ENCODE data around the gene TNS4. TPM values are rescaled to one million over a fixed set of nuclear protein-coding genes. Genes with fewer than 3 reads are reported as not detected.

The TNS4 gene
- total and polyA plus RNA-seq, 2 donors (not counting 1 experiment from before 2014, with no cell fraction given): under 0.01 to 0.05 TPM

GRCh38 chr17:40511667-40512220 is 10.3 kb upstream of the TNS4 start:
- H2AFZ ChIP-seq (ENCODE audit: low read length): no peak overlapping the region

DNA sequence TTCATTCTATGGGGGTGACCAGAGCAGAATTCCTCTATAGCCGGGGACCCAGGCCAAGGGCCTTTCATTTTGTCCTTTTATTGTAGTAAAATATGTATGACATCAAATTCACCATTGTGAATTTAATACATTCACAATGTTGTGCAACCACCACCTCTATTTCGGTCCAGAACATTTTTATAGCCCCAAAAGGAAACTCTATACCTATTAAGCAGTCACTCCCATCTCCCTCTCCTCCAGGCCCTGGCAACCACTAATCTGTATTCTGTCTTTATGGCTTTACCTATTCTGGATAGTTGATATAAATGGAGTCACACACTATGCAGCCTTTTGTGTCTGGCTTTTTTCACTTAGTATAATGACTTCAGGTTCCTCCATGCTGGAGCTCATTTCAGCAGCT is 9.7 kb upstream of the TNS4 start:
- no peak for DNase-seq (ENCODE audit: low read depth in 2 of 2)
- no peak overlapping the region for H3K27ac ChIP-seq (ENCODE audit: insufficient read depth, low read length)
- H4K20me1 ChIP-seq (ENCODE audit: control insufficient read depth, extremely low read depth, insufficient read depth, low read length): no peaks in the 10 kb centered on the region
- no peaks in the 10 kb centered on the region for H3K9me3 ChIP-seq (ENCODE audit: control insufficient read depth, insufficient read depth, low read depth, low read length)
- H3K4me2 ChIP-seq (ENCODE audit: extremely low read depth, insufficient read depth, low read length): no peak overlapping the region
- H3K36me3 ChIP-seq (ENCODE audit: control insufficient read depth, insufficient read depth, low read length): no peaks in the 10 kb centered on the region
- no peaks in the 10 kb centered on the region for H3K27me3 ChIP-seq (ENCODE audit: control insufficient read depth, insufficient read depth, low read length)
- no peak overlapping the region for H2AFZ ChIP-seq (ENCODE audit: low read length)
- no peak overlapping the region for H3K4me3 ChIP-seq (replicated peaks in 1 of 4; ENCODE audit: control extremely low read depth in 1 of 4, insufficient read depth in 1 of 4, low read depth in 3 of 4, low read length in 4 of 4)
- H3K4me1 ChIP-seq (ENCODE audit: control insufficient read depth, extremely low read depth, insufficient read depth, low read length): peaks cover 11% of the 10 kb centered on the region
- H3K9ac ChIP-seq (ENCODE audit: insufficient read depth, low read length): no peak overlapping the region
- TF ChIP-seq, protein P1, sequence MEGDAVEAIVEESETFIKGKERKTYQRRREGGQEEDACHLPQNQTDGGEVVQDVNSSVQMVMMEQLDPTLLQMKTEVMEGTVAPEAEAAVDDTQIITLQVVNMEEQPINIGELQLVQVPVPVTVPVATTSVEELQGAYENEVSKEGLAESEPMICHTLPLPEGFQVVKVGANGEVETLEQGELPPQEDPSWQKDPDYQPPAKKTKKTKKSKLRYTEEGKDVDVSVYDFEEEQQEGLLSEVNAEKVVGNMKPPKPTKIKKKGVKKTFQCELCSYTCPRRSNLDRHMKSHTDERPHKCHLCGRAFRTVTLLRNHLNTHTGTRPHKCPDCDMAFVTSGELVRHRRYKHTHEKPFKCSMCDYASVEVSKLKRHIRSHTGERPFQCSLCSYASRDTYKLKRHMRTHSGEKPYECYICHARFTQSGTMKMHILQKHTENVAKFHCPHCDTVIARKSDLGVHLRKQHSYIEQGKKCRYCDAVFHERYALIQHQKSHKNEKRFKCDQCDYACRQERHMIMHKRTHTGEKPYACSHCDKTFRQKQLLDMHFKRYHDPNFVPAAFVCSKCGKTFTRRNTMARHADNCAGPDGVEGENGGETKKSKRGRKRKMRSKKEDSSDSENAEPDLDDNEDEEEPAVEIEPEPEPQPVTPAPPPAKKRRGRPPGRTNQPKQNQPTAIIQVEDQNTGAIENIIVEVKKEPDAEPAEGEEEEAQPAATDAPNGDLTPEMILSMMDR (conservative IDR thresholded peaks at IDR 0.05 in 1 of 2, IDR thresholded peaks at IDR 0.05 in 1 of 2; ENCODE audit: low read depth in 1 of 2, low read length in 2 of 2): no peak
- no peak for TF ChIP-seq EZH2 (IDR thresholded peaks at IDR 0.05; ENCODE audit: low read length, missing control alignments)
- no peaks in the 10 kb centered on the region for H3K79me2 ChIP-seq (ENCODE audit: control insufficient read depth, insufficient read depth, low read length)

More at GRCh38 chr17:40511667-40512220, 10.3 kb upstream of the TNS4 start:
- DNase-seq (ENCODE audit: low read depth in 2 of 2): no peak
- no peaks in the 10 kb centered on the region for H3K79me2 ChIP-seq (ENCODE audit: control insufficient read depth, insufficient read depth, low read length)
- no peaks in the 10 kb centered on the region for H4K20me1 ChIP-seq (ENCODE audit: control insufficient read depth, extremely low read depth, insufficient read depth, low read length)
- H3K9me3 ChIP-seq (ENCODE audit: control insufficient read depth, insufficient read depth, low read depth, low read length): no peaks in the 10 kb centered on the region
- H3K36me3 ChIP-seq (ENCODE audit: control insufficient read depth, insufficient read depth, low read length): no peaks in the 10 kb centered on the region
- no peak overlapping the region for H3K4me3 ChIP-seq (replicated peaks in 1 of 4; ENCODE audit: control extremely low read depth in 1 of 4, insufficient read depth in 1 of 4, low read depth in 3 of 4, low read length in 4 of 4)
- no peak overlapping the region for H3K4me2 ChIP-seq (ENCODE audit: extremely low read depth, insufficient read depth, low read length)
- peaks cover 14% of the 10 kb centered on the region for H3K4me1 ChIP-seq (ENCODE audit: control insufficient read depth, extremely low read depth, insufficient read depth, low read length)
- no peak overlapping the region for H3K27ac ChIP-seq (ENCODE audit: insufficient read depth, low read length)
- no peak for TF ChIP-seq EZH2 (IDR thresholded peaks at IDR 0.05; ENCODE audit: low read length, missing control alignments)
- TF ChIP-seq, protein P1 (conservative IDR thresholded peaks at IDR 0.05 in 1 of 2, IDR thresholded peaks at IDR 0.05 in 1 of 2; ENCODE audit: low read depth in 1 of 2, low read length in 2 of 2): no peak
- H3K9ac ChIP-seq (ENCODE audit: insufficient read depth, low read length): no peak overlapping the region
- no peaks in the 10 kb centered on the region for H3K27me3 ChIP-seq (ENCODE audit: control insufficient read depth, insufficient read depth, low read length)

GRCh38 chr17:40510328-40510648 is 8.9 kb upstream of the TNS4 start:
- no peak overlapping the region for H3K27ac ChIP-seq (ENCODE audit: insufficient read depth, low read length)
- H3K9ac ChIP-seq (ENCODE audit: insufficient read depth, low read length): no peak overlapping the region
- no peaks in the 10 kb centered on the region for H3K79me2 ChIP-seq (ENCODE audit: control insufficient read depth, insufficient read depth, low read length)
- peak in 1 of 2 donors; percentile 79 for DNase-seq (ENCODE audit: low read depth in 2 of 2)
- no peak overlapping the region for H3K4me2 ChIP-seq (ENCODE audit: extremely low read depth, insufficient read depth, low read length)
- no peaks in the 10 kb centered on the region for H4K20me1 ChIP-seq (ENCODE audit: control insufficient read depth, extremely low read depth, insufficient read depth, low read length)
- no peaks in the 10 kb centered on the region for H3K36me3 ChIP-seq (ENCODE audit: control insufficient read depth, insufficient read depth, low read length)
- no peak overlapping the region for H2AFZ ChIP-seq (ENCODE audit: low read length)
- H3K4me3 ChIP-seq (replicated peaks in 1 of 4; ENCODE audit: control extremely low read depth in 1 of 4, insufficient read depth in 1 of 4, low read depth in 3 of 4, low read length in 4 of 4): no peak overlapping the region
- no peaks in the 10 kb centered on the region for H3K9me3 ChIP-seq (ENCODE audit: control insufficient read depth, insufficient read depth, low read depth, low read length)
- H3K27me3 ChIP-seq (ENCODE audit: control insufficient read depth, insufficient read depth, low read length): no peaks in the 10 kb centered on the region
- TF ChIP-seq, protein P1 (conservative IDR thresholded peaks at IDR 0.05 in 1 of 2, IDR thresholded peaks at IDR 0.05 in 1 of 2; ENCODE audit: low read depth in 1 of 2, low read length in 2 of 2): no peak
- TF ChIP-seq EZH2 (IDR thresholded peaks at IDR 0.05; ENCODE audit: low read length, missing control alignments): no peak
- H3K4me1 ChIP-seq (ENCODE audit: control insufficient read depth, extremely low read depth, insufficient read depth, low read length): peaks cover 11% of the 10 kb centered on the region

All from fibroblast of lung (primary cell).